HepG2 (cell line): Measurements from ENCODE around the gene SLC2A2. TPM values are rescaled to one million over a fixed set of nuclear protein-coding genes. Genes with fewer than 3 reads are reported as not detected.

Source experiments
- GZF1 ChIP-seq: sonication (generic); formaldehyde crosslinking; IDR thresholded peaks from 2 replicates; pipeline ENCODE4 v1.5.1; 2020; ENCODE audit warnings: mild to moderate bottlenecking, missing genetic modification reagents
- HNF4A ChIP-seq: sonication (generic); formaldehyde crosslinking; IDR thresholded peaks from 2 replicates; pipeline ENCODE4 v1.4.0; 2020; ENCODE audit warnings: missing genetic modification reagents
- HNRNPL ChIP-seq: fragments of 200-400 bp; formaldehyde crosslinking; IDR thresholded peaks from 2 replicates; pipeline ENCODE4 v1.6.1; 2017; ENCODE audit warnings: mild to moderate bottlenecking, low read depth, low read length
- NCOA1 ChIP-seq: sonication (generic); formaldehyde crosslinking; IDR thresholded peaks from 2 replicates; pipeline ENCODE4 v1.9.0; 2021; ENCODE audit warnings: missing genetic modification reagents
- NR1H2 ChIP-seq: sonication (generic); formaldehyde crosslinking; IDR thresholded peaks from 2 replicates; pipeline ENCODE4 v1.8.1; 2022; ENCODE audit warnings: low read depth, missing genetic modification reagents, borderline replicate concordance
- RAD51 ChIP-seq: fragments of 450-650 bp; IDR thresholded peaks from 2 replicates; pipeline ENCODE4 v1.6.1; 2016; ENCODE audit warnings: borderline replicate concordance
- STAG1 ChIP-seq: sonication (generic); formaldehyde crosslinking; IDR thresholded peaks from 2 replicates; pipeline ENCODE4 v1.4.0; 2020; ENCODE audit warnings: missing genetic modification reagents
- STAT5B ChIP-seq: sonication (generic); formaldehyde crosslinking; IDR thresholded peaks from 2 replicates; pipeline ENCODE4 v1.4.0; 2020; ENCODE audit warnings: missing genetic modification reagents
- ZEB1 ChIP-seq: IDR thresholded peaks from 2 replicates; pipeline ENCODE4 v1.6.1; 2012; ENCODE audit warnings: mild to moderate bottlenecking, low read depth, inconsistent platforms; ENCODE audit not compliant: insufficient replicate concordance
- ZKSCAN8 ChIP-seq: IDR thresholded peaks from 2 replicates; pipeline ENCODE4 v1.6.1; 2016; ENCODE audit warnings: borderline replicate concordance, missing genetic modification reagents, missing compliant biosample characterization
- ZMYM3 ChIP-seq: sonication (generic); formaldehyde crosslinking; IDR thresholded peaks from 2 replicates; pipeline ENCODE4 v1.5.1; 2020; ENCODE audit warnings: mild to moderate bottlenecking, missing genetic modification reagents
- ZNF34 ChIP-seq: sonication (generic); formaldehyde crosslinking; IDR thresholded peaks from 2 replicates; pipeline ENCODE4 v1.4.0; 2020; ENCODE audit warnings: mild to moderate bottlenecking, missing genetic modification reagents, borderline replicate concordance
- ZNF614 ChIP-seq: IDR thresholded peaks from 2 replicates; pipeline ENCODE4 v1.6.1; 2018; ENCODE audit warnings: missing biosample characterization, missing genetic modification reagents, inconsistent platforms, borderline replicate concordance
- polyA plus RNA-seq, 8 experiments: library from polyadenylated mRNA; depleted of rRNA in 3 of 8; stranded (reverse) in 7 of 8; unstranded in 1 of 8; fragments of >200 nt; fragmentation: Illumina TruSeq in 4 of 8; extraction: Trizol in 4 of 8; gene quantifications; 2 replicates each; pipeline versions ENCODE4 v1.2.1 to v1.2.3, GENCODE V29; 2011 to 2016; ENCODE audit warnings: low read depth in 4 of 8, missing spikeins in 1 of 8, mixed read lengths in 1 of 8; ENCODE audit not compliant: insufficient read depth in 1 of 8
- total RNA-seq, 5 experiments: library from RNA; depleted of rRNA; stranded (reverse); fragments of >200 nt; fragmentation: Illumina TruSeq; extraction: Trizol; gene quantifications; 2 replicates each; pipeline ENCODE4 v1.2.3, GENCODE V29; 2016; ENCODE audit warnings: low read depth in 1 of 5
- TF ChIP-seq, protein P1 (sequence below): sonication (generic); formaldehyde crosslinking; conservative IDR thresholded peaks from 2 replicates; pipeline ENCODE4 v1.4.0; 2020; ENCODE audit warnings: mild to moderate bottlenecking, missing genetic modification reagents, moderate library complexity
- TF ChIP-seq, protein P2 (sequence below): sonication (generic); formaldehyde crosslinking; IDR thresholded peaks from 2 replicates; pipeline ENCODE4 v1.4.0; 2020; ENCODE audit warnings: missing genetic modification reagents
- TF ChIP-seq, protein P3 (sequence below): IDR thresholded peaks from 2 replicates; pipeline ENCODE4 v1.6.1; 2016; ENCODE audit warnings: low read depth, borderline replicate concordance
- TF ChIP-seq, protein P4 (sequence below): sonication (generic); formaldehyde crosslinking; IDR thresholded peaks from 2 replicates; pipeline ENCODE4 v1.4.0; 2020; ENCODE audit warnings: missing genetic modification reagents
- TF ChIP-seq, protein P5 (sequence below): sonication (generic); formaldehyde crosslinking; IDR thresholded peaks from 2 replicates; pipeline ENCODE4 v1.9.0; 2022; ENCODE audit warnings: low read depth, missing genetic modification reagents

The SLC2A2 gene
- total and polyA plus RNA-seq, 2 of the 13 experiments (the other 11 are each of a cell fraction or from before 2014, with no cell fraction given), result 19.5 to 23.2 TPM

DNA sequence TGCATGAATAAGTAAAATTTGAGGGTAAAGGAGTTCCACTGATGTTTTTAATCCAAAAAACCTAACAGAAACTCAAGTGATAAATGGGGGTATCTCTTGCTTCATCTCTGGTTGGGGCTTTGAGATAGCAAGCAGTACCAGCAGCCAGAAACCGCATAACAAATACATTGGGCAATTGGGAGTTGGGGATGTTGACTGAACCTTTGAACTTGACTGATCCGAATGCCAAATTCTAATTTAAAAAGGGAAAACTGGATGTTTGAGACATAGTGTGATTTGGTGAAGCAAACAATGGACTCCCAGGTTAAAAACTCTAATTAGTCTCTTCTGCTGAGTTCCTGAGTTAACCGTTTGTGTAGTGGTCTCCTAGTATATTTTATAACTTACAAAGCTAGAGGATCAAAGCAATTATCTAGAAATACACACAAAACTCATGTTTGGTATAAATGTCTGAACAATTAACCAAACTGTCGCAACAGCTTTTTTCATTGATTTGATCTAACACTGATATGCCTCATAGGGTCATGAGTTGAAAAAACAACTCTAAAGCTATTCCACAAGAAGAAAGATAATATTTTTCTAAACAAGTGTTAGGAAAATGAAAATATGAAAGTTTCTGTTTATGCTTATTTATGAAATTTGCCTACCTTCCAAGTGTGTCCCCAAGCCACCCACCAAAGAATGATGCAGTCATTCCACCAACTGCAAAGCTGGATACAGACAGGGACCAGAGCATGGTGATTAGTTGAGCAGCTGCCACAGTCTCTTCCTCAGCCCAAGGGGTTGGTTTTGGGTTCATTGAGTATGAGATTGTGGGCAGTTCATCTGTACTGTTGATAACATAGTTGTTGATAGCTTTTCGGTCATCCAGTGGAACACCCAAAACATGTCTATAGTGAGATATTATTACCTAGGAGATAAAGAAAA is 12.4 kb downstream of the SLC2A2 start (continued):
- TF ChIP-seq, protein P1, sequence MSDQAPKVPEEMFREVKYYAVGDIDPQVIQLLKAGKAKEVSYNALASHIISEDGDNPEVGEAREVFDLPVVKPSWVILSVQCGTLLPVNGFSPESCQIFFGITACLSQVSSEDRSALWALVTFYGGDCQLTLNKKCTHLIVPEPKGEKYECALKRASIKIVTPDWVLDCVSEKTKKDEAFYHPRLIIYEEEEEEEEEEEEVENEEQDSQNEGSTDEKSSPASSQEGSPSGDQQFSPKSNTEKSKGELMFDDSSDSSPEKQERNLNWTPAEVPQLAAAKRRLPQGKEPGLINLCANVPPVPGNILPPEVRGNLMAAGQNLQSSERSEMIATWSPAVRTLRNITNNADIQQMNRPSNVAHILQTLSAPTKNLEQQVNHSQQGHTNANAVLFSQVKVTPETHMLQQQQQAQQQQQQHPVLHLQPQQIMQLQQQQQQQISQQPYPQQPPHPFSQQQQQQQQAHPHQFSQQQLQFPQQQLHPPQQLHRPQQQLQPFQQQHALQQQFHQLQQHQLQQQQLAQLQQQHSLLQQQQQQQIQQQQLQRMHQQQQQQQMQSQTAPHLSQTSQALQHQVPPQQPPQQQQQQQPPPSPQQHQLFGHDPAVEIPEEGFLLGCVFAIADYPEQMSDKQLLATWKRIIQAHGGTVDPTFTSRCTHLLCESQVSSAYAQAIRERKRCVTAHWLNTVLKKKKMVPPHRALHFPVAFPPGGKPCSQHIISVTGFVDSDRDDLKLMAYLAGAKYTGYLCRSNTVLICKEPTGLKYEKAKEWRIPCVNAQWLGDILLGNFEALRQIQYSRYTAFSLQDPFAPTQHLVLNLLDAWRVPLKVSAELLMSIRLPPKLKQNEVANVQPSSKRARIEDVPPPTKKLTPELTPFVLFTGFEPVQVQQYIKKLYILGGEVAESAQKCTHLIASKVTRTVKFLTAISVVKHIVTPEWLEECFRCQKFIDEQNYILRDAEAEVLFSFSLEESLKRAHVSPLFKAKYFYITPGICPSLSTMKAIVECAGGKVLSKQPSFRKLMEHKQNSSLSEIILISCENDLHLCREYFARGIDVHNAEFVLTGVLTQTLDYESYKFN, result peak; percentile 92
- TF ChIP-seq, protein P2, sequence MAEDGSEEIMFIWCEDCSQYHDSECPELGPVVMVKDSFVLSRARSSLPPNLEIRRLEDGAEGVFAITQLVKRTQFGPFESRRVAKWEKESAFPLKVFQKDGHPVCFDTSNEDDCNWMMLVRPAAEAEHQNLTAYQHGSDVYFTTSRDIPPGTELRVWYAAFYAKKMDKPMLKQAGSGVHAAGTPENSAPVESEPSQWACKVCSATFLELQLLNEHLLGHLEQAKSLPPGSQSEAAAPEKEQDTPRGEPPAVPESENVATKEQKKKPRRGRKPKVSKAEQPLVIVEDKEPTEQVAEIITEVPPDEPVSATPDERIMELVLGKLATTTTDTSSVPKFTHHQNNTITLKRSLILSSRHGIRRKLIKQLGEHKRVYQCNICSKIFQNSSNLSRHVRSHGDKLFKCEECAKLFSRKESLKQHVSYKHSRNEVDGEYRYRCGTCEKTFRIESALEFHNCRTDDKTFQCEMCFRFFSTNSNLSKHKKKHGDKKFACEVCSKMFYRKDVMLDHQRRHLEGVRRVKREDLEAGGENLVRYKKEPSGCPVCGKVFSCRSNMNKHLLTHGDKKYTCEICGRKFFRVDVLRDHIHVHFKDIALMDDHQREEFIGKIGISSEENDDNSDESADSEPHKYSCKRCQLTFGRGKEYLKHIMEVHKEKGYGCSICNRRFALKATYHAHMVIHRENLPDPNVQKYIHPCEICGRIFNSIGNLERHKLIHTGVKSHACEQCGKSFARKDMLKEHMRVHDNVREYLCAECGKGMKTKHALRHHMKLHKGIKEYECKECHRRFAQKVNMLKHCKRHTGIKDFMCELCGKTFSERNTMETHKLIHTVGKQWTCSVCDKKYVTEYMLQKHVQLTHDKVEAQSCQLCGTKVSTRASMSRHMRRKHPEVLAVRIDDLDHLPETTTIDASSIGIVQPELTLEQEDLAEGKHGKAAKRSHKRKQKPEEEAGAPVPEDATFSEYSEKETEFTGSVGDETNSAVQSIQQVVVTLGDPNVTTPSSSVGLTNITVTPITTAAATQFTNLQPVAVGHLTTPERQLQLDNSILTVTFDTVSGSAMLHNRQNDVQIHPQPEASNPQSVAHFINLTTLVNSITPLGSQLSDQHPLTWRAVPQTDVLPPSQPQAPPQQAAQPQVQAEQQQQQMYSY (CRISPR knock-in tag), result no peak
- TF ChIP-seq RAD51, result no peak
- TF ChIP-seq, protein P3, sequence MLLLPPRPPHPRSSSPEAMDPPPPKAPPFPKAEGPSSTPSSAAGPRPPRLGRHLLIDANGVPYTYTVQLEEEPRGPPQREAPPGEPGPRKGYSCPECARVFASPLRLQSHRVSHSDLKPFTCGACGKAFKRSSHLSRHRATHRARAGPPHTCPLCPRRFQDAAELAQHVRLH, result no peak
- TF ChIP-seq HNF4A, result peak; percentile 95
- TF ChIP-seq, protein P4, sequence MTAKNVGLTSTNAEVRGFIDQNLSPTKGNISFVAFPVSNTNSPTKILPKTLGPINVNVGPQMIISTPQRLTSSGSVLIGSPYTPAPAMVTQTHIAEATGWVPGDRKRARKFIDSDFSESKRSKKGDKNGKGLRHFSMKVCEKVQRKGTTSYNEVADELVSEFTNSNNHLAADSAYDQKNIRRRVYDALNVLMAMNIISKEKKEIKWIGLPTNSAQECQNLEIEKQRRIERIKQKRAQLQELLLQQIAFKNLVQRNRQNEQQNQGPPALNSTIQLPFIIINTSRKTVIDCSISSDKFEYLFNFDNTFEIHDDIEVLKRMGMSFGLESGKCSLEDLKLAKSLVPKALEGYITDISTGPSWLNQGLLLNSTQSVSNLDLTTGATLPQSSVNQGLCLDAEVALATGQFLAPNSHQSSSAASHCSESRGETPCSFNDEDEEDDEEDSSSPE, result peak; percentile 14; the same call in 1 of the 2 replicates
- no peak for TF ChIP-seq STAT5B
- TF ChIP-seq ZKSCAN8, result no peak
- no peak for TF ChIP-seq ZNF34 (CRISPR knock-in tag)
- peak; percentile 32; the same call in 1 of the 2 replicates for TF ChIP-seq STAG1
- TF ChIP-seq, protein P5, sequence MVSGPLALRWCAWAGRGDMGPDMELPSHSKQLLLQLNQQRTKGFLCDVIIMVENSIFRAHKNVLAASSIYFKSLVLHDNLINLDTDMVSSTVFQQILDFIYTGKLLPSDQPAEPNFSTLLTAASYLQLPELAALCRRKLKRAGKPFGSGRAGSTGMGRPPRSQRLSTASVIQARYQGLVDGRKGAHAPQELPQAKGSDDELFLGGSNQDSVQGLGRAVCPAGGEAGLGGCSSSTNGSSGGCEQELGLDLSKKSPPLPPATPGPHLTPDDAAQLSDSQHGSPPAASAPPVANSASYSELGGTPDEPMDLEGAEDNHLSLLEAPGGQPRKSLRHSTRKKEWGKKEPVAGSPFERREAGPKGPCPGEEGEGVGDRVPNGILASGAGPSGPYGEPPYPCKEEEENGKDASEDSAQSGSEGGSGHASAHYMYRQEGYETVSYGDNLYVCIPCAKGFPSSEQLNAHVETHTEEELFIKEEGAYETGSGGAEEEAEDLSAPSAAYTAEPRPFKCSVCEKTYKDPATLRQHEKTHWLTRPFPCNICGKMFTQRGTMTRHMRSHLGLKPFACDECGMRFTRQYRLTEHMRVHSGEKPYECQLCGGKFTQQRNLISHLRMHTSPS, result no peak
- no peak for TF ChIP-seq ZEB1
- no peak for TF ChIP-seq HNRNPL
- no peak for TF ChIP-seq NCOA1 (CRISPR knock-in tag)
- no peak; the same call in 1 of the 2 replicates for TF ChIP-seq ZMYM3 (CRISPR knock-in tag)
- peak; percentile 68 for TF ChIP-seq ZNF614 (CRISPR knock-in tag)
- TF ChIP-seq GZF1 (CRISPR knock-in tag), result no peak
- TF ChIP-seq NR1H2, result no peak
